ENCODE data around the gene TBC1D32.
"Not testable (repeated sequence)": the region's sequence is repeated elsewhere in the genome, so short reads cannot be mapped to it uniquely, and the experiment has no call there.

TBC1D32 gene, protein sequence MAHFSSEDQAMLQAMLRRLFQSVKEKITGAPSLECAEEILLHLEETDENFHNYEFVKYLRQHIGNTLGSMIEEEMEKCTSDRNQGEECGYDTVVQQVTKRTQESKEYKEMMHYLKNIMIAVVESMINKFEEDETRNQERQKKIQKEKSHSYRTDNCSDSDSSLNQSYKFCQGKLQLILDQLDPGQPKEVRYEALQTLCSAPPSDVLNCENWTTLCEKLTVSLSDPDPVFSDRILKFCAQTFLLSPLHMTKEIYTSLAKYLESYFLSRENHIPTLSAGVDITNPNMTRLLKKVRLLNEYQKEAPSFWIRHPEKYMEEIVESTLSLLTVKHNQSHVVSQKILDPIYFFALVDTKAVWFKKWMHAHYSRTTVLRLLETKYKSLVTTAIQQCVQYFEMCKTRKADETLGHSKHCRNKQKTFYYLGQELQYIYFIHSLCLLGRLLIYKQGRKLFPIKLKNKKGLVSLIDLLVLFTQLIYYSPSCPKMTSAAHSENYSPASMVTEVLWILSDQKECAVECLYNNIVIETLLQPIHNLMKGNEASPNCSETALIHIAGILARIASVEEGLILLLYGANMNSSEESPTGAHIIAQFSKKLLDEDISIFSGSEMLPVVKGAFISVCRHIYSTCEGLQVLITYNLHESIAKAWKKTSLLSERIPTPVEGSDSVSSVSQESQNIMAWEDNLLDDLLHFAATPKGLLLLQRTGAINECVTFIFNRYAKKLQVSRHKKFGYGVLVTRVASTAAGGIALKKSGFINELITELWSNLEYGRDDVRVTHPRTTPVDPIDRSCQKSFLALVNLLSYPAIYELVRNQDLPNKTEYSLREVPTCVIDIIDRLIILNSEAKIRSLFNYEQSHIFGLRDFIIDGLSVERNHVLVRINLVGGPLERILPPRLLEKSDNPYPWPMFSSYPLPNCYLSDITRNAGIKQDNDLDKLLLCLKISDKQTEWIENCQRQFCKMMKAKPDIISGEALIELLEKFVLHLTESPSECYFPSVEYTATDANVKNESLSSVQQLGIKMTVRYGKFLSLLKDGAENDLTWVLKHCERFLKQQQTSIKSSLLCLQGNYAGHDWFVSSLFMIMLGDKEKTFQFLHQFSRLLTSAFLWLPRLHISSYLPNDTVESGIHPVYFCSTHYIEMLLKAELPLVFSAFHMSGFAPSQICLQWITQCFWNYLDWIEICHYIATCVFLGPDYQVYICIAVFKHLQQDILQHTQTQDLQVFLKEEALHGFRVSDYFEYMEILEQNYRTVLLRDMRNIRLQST

DNA sequence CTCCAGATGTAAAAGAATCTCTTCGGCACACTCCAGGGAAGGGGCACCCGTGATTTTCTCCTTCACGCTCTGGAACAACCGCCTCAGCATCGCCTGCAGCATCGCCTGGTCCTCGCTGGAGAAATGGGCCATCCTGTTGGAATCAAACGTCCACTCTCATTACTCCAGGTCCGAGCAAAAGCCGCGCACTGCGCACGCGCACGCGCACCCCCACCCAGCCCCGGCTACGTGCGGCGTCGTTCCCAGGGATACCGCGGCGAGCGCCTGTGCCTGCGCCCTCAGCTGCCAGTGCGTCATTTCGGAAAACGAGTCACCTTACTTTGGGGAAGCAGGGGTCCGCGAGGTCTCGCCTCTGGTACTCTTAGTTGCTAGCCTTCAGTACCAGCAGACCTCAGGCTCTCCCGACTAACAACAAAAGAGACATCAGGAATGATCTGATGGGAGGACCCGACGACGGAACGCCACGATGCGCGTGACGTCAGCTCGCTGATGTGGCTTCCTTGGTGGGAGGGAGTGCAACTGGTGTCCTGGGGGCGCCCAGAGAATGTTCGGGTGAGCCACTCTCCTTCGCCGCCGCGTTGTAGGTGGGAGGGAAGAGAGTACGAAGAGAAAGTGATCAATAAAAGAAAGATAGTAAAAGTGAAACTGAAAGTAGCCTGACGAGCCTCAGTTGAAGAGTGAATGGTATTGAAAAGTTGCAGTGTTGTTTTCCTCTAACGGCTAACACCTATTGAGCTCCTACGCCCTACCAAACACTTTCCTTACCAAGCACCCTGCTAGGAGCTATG, at the start of gene TBC1D32:
Gene TBC1D32, minus strand, starts transcription at position 182 of the 788 bp plus-strand sequence. Its CDS starts 50 bp downstream, at position 132.
- peak; percentile 80 for DNase-seq (ENCODE audit: low read depth)

DNA sequence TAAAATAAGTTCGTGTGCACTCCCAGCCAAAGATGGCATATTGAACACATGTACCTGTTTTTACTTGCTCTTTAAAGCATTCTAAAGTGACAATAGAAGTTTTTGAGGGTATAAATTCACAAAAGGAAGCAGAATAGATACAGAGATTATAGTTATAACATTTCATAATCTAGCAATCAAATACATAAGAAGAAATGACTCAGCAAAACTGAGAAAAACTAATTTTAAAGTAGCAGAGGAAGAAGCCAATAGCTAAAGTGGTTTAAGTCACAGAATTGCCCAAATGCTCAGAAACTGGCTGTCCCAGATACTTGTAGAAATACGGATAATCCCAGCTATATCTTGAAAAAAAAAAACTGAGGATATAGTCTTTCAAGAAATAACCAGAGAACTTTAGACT, 49.2 kb upstream of the TBC1D32 start:
- DNase-seq (ENCODE audit: low read depth), result no peak

DNA sequence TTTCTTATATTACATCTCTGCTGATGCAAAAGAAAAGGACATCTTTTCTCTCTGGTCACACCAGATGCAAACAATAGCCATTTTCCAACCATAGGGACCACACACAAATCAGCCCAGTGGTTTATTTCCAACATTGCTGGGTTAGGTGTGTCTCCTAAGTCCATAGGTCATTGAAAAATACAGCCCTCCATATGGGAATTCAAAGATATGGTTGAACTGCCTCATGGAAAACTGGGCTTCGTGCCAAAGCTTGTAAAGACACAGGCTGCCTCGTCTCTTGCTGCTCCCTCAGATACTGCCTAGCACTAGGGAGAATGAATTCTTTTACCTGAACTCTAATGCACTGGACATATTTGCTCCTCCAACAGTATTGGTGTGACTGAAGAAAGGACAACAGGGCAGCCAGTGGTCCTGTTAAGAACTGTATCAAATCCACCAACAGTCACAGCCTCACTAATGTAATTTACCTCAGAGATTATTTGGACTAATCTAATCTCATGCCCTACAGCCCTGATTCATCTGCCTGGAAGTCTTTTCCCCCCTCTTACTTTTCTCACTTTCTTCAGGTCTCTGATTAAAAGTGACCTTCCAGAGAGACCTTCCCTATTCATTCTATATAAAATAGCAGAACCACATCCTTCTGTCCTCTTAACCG, 48.3 kb upstream of the TBC1D32 start:
- no peak for DNase-seq (ENCODE audit: low read depth)

DNA sequence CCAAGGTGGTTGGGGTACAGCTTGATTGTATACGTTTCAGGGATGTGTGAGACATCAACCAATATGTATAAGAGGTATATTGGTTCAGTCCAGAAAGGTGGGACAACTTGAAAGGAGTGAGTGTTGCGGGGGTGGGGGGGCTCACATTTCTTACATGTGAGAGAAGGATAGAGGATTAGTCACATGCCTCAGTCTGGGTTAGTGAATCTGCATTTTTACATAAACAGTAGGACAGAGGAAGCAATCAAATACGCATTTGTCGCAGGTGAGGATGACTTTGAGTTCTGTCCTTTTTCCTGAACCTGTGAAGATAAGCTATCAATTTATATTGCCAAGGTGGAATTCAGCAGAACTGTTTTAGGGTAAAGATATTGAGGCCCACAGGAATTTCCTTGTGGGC, 42.1 kb upstream of the TBC1D32 start:
- DNase-seq (ENCODE audit: low read depth), result no peak

DNA sequence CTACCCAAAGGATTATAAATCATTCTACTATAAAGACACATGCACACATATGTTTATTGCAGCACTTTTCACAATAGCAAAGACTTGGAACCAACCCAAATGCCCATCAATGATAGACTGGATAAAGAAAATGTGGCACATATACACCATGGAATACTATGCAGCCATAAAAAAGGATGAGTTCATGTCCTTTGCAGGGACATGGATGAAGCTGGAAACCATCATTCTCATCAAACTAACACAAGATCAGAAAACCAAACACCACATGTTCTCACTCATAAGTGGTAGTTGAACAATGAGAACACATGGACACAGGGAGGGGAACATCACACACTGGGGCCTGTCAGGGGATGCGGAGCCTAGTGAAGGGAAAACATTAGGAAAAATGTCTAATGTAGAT, 39.9 kb upstream of the TBC1D32 start:
- DNase-seq (ENCODE audit: low read depth), result not testable (repeated sequence)

DNA sequence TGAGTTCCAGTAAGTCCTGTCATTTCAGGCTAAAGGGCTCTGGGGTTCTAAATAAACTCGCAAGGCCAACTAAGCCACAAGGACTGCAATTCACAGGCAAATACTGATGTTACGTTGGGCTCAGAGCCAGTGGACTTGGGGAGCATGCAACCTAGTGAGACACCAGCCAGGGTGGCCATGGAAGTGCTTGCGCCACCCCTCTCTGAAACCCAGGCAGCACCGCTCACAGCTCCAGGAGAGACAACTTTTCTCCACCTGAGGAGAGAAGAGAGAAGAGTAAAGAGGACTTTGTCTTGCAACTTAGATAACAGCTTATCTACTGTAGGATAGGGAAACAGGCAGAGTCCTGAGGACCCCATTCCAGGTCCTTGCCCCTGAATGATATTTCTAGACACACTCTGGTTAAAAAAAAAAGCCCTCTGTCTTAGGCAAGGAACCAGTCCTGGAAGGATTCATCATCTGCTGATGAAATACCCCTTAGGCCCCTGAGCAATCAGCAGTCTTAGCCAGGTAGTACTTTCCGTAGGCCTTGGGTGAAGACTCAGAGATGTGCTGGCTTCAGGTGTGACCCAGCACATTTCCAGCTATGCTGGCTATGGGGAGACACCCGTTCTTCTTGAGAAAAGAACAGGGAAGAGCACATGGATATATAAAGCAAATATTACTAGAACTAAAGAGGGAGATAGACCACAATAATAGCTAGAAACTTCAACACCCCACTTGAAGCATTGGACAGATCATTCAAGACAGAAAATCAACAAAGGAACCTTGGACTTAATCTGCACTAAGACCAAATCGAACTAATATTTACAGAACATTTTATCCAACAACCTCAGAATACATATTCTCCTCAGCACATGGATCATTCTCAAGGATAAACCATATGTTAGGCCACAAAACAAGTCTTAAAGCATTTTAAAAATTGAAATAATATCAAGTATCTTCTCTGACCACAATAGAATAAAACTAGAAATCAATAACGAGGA, 31.5 kb upstream of the TBC1D32 start:
- DNase-seq (ENCODE audit: low read depth), result no peak

DNA sequence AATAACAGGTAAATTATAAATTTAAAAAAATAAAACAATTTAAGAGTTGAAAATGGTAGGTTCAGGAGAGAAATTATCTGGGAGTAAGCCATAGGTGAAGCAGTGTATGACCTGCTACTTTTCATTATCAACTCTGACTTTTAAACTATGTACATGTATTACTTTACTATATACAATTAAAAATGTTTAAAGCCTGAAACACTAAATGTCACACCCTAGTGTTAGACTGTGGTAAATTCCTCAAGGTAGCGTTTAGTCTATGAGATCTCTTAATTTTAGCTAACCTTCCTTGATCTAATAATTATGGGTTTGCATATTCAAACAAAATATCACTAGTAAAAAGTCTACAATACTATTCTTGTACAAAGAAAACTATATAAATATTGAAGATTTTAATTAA, 22.3 kb upstream of the TBC1D32 start:
- no peak for DNase-seq (ENCODE audit: low read depth)

DNA sequence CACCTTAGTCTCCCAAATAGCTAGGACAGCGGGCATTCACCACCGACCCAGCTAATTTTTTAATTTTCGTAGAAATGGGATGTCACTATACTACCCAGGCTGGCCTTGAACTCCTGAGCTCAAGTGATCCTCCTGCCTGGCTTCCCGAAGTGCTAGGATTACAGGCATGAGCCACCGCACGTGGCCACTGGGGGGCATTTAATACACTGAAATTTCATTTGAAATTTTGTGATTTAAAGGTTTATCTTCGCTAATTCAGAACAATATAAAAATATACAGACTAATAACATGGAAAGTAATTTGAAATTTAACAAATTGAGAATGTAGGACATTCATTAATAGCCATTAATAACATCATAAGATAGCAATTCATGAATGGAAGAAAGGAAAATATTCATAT, 20.5 kb upstream of the TBC1D32 start:
- DNase-seq (ENCODE audit: low read depth), result no peak

DNA sequence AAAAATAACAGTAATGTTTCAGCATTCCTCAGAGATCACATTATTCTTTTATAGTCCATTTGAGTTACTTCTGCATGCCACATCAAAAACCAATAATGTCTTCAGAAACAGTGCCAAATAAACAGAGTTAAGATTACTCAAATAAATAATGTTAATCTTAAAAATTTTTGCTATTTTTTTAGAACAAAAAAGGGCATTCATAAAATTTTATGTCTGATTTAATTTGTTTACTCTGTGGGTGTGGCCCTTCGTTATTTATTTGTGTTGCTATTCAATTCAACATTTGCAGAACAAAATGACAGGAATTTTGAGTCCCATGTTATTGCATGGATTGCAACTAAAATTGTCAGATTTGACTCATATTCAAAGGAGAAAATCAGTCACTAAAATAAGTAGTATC, 18.7 kb upstream of the TBC1D32 start:
- DNase-seq (ENCODE audit: low read depth), result no peak

DNA sequence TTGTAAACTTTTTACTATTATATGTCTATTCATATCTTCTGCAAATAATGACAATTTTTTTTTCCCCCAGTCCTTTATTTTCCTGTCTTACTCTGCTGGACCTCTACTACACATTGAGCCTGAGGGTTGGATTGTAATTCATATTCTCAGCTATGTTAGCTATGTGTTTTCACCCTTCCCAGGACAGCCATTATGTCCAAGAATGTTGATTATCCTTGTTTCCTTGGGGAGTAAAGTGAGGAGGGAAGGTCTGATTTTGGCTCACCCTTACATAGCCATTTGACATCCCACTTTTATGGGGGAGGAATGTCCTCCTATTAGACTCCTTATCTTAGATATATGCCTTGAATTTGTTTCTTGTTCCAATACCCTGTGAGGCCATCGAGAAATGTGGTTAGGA, 17.6 kb upstream of the TBC1D32 start:
- DNase-seq (ENCODE audit: low read depth), result no peak

DNA sequence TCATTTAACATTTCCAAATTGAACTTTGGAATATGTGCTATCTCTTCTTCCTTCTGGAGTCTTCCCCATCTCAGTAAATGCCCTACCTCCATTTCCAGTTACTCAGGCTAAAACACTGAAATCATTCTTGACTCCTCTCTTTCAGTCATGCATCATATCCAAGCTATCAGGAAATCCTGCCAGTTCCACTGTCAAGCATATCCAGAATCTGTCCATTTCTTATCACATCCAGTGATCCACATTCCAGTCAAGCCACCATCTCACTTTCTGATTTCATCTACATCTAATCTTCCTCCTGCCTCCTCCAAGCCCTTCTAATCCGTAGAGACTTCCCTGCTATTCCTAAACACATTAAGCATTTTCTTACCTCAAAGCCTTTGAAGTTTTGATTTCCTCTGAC, 15.3 kb upstream of the TBC1D32 start:
- no peak for DNase-seq (ENCODE audit: low read depth)

DNA sequence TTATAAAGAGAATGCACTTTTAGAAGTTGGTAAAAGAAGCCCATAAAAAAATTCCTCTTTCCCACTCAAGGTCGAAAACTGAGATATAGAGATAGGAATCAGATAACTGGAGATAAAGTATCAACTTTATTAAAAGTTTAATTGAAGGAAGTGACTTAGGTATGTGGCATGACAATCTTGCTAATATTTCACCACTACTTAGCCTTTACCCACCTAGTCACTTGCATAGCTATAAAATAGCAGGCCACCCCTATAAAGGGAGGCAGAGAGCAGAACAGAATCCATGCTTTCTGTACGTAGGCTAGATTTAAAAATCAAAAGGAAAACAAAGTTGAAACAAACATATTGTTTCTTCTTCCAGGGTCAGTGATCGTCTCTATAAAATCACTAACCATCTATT, 13.2 kb upstream of the TBC1D32 start:
- DNase-seq (ENCODE audit: low read depth), result no peak

DNA sequence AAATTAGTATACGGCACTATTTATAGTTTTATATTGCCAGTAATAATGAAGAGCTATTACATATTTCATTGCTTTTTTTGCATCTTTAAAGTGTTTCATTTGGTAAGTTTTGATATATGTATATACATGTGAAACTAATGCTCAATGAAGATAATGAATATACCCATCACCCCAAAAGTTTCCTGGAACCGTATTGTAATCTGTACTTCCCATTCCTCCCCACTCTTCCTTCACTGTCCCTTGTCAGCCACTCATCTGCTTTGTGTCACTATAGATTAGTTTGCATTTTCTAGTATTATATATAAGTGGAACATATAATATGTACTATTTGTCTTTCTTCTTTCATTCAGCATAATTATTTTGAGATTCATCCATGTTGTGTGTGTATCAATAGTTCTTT, 10.3 kb upstream of the TBC1D32 start:
- DNase-seq (ENCODE audit: low read depth), result no peak

DNA sequence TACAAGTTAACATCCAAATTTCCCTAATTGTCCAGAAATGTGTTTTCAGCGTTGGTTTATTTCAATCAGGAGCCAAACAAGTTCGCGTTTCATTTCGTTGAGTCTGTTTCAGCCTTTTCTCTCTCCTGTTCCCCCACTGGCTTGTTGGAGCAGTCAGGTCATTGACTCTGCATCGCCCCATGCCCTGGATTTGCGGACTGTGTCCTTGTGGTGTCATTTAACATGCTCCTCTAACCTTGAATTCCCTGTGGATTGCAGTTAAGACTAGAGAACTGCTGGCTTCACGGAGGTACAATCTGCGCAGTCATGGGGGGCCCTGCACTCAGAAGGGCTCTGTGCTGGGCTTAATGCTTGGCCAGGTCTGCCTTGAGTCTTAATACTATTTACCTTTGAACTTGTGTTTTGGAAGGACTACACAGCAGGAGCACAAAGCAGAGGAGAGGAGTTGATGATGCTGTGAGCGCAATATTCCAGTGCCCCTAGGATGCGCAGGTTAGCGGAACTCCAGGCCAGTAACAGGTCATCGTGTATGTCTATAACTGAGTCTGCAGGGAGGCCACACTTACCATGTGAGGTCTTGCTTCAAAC, 5.5 kb upstream of the TBC1D32 start:
- no peak for DNase-seq (ENCODE audit: low read depth)

DNA sequence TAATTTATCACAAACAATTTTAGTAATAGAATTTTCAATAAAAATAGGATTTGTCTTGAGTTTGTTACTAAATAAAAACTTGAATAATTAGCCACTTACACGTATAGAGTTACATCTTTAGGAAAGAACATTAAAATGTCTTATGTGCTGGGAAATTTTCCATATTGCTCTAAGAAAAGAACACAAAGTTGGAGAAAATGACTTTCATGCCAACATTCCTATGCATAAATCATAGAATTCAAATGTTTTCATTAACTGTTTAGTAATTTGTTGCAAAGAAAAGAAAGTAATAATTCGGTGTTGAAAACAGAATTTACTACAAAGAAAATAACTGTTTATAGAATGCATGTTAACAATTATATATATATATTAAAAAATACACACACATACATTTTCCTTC, 4.7 kb upstream of the TBC1D32 start:
- DNase-seq (ENCODE audit: low read depth), result no peak

DNA sequence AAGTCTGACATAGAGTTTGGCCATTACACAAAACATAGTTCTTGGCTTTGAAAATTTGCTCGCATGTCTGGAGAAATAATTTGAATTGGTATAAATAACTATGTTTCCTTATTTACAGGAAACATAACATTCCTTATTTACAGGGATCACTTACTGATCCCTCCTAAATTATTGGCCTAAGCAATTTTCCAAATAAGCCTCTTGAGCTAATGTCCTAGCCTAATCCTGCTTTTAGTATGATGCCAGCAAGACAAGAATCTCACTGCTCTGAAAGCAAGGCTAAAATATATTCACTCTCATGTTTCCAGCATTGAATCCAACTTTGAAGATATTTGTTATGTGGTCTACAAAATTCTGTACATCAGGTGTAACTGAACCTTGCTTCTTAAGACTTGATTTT, 4.1 kb upstream of the TBC1D32 start:
- no peak for DNase-seq (ENCODE audit: low read depth)

DNA sequence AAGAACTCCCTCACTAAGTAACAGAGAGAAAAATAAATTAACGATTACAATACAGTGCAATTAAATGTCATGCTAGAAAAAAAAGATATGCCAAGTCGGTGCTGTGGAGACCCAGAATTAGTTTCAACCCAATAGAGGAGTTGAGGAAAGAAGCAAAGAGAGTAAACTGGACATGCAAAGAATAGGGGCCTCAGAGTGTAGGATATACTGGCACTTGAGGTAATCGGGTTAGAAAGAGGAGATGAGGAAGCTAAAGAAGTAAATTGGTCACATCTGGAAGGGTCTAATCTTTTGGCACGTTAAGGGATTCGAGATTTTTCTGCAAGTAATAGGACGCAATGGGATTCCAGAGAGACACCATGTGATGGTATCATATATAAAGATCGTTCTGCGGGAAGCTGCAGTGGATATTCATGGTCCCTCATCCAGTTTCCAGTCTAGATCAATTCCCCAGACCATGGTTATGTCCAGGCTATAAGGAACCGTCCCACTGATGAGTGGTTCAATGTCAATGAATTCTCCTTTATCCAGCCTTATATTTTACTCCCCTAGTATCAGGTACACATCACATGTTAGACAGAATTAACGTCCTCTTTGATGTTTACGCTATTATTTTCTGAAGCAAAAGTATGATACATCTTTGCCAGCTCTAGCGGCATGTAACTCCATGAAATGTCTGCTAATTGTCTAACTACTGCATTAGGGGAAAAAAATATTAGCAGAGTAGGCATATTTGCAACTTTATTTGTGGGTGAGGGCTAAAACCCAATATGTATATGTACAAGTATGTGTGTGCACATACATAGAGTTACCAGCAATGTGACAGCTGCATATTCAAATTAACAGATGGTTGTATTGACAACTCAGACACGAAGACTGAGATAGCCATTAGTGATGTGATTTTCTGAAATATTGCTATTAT, 1.1 kb upstream of the TBC1D32 start:
- no peak for DNase-seq (ENCODE audit: low read depth)

DNA sequence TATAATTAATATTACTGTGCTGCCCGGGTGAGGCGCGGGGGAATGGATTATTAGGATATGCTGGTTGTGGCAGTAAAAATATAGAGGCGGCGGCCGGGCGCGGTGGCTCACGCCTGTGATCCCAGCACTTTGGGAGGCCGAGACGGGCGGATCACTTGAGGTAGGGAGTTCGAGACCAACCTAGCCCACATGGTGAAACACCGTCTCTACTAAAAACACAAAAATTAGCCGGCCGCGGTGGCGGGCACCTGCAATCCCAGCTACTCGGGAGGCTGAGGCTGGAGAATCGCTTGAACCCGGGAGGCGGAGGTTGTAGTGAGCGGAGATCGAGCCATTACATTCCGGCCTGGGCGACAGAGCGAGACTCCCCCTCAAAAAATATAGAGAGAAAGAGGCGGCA, 586 bp downstream of the TBC1D32 start:
- DNase-seq (ENCODE audit: low read depth), result not testable (repeated sequence)

Data from activated T-cell treated with anti-CD3 and anti-CD28 coated beads for 24 hours (primary cell).